GM18502 (cell line): ENCODE measurements around the gene AGBL3.
"Not testable (repeated sequence)": the region's sequence is repeated elsewhere in the genome, so short reads cannot be mapped to it uniquely, and the experiment has no call there.

Experiments
- ATAC-seq: cut with Tn5 transposase; IDR thresholded peaks from one replicate; pipeline ENCODE4 v1.9.1; 2021; ENCODE audit warnings: mild to moderate bottlenecking; ENCODE audit not compliant: unreplicated experiment, poor library complexity

AGBL3 gene

GRCh38 chr7:135074096-135074495, 87.8 kb downstream of the AGBL3 start:
- no peak for ATAC-seq

- no peak for ATAC-seq
Measured at GRCh38 chr7:135074531-135074930, 88.2 kb downstream of the AGBL3 start.

- no peak for ATAC-seq
Measured at GRCh38 chr7:135075716-135076115, 89.4 kb downstream of the AGBL3 start.

- ATAC-seq: no peak
Measured at GRCh38 chr7:135076882-135077281, 90.6 kb downstream of the AGBL3 start.

- ATAC-seq: no peak
Measured at GRCh38 chr7:135077642-135078041, 91.3 kb downstream of the AGBL3 start.

GRCh38 chr7:135078051-135078450, 91.7 kb downstream of the AGBL3 start:
- no peak for ATAC-seq

- no peak for ATAC-seq
Measured at GRCh38 chr7:135079068-135079467, 92.8 kb downstream of the AGBL3 start.

- ATAC-seq: no peak
Measured at GRCh38 chr7:135083005-135083404, 96.7 kb downstream of the AGBL3 start.

- ATAC-seq: no peak
Measured at GRCh38 chr7:135088566-135088965, 102.3 kb downstream of the AGBL3 start.

GRCh38 chr7:135091717-135092116, 105.4 kb downstream of the AGBL3 start:
- ATAC-seq: no peak

GRCh38 chr7:135094472-135095237, 108.3 kb downstream of the AGBL3 start:
- ATAC-seq: no peak

- no peak for ATAC-seq
Measured at GRCh38 chr7:135095450-135095849, 109.1 kb downstream of the AGBL3 start.

- ATAC-seq: no peak
Measured at GRCh38 chr7:135098391-135098790, 112.1 kb downstream of the AGBL3 start.

- no peak for ATAC-seq
Measured at GRCh38 chr7:135100856-135101255, 114.5 kb downstream of the AGBL3 start.

GRCh38 chr7:135102372-135102771, 116.1 kb downstream of the AGBL3 start:
- ATAC-seq: peak; percentile 98

- ATAC-seq: no peak
Measured at GRCh38 chr7:135109562-135109961, 123.3 kb downstream of the AGBL3 start.

GRCh38 chr7:135109976-135110375, 123.7 kb downstream of the AGBL3 start:
- ATAC-seq: no peak

GRCh38 chr7:135111379-135111778, 125.1 kb downstream of the AGBL3 start:
- no peak for ATAC-seq

- no peak for ATAC-seq
Measured at GRCh38 chr7:135114622-135115021, 128.3 kb downstream of the AGBL3 start.

GRCh38 chr7:135117096-135117495, 130.8 kb downstream of the AGBL3 start:
- no peak for ATAC-seq

GRCh38 chr7:135121868-135122267, 135.6 kb downstream of the AGBL3 start:
- ATAC-seq: no peak

- not testable (repeated sequence) for ATAC-seq
Measured at GRCh38 chr7:135124631-135125030, 138.3 kb downstream of the AGBL3 start.
